G401 (cell line): ENCODE data around the gene MPZL1. TPM values are rescaled to one million over a fixed set of nuclear protein-coding genes. Genes with fewer than 3 reads are reported as not detected.
"Not testable (repeated sequence)": the region's sequence is repeated elsewhere in the genome, so short reads cannot be mapped to it uniquely, and the experiment has no call there.

ENCODE experiments used
- DNase-seq: peaks from one replicate; pipeline ENCODE4 v3.0.0-alpha.2; 2015; ENCODE audit warnings: low spot score
- in situ Hi-C: cut with HindIII; loops from 2 replicates; pipeline ENCODE4 v1.10.0; 2016; ENCODE audit warnings: low sequenced_read_pairs, mixed read lengths
- total RNA-seq: library from RNA; depleted of rRNA; stranded (reverse); fragments of >200 nt; shearing (Covaris generic); gene quantifications from 2 replicates; pipeline ENCODE4 v1.2.3, GENCODE V29; 2014

Gene MPZL1
- total RNA-seq, 1 experiment from 2014 or later = 155 TPM

GRCh38 chr1:167715157-167715999, 6.4 kb upstream of the MPZL1 start:
- DNase-seq = peak; percentile 95
- in situ Hi-C loops = no loop called here

DNA sequence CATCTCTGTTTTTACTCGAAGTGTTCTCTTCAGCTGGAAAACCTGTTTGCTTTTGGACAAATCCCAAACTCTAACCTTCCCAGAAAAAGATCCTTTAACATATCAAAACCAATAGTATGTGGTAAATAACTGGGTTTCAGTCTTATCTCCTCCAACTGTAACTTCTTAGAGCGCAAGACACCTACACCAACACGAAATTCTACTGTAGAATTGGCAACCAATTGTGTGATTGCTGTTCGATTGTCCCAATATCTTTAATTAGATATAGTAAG, 5.8 kb upstream of the MPZL1 start:
- in situ Hi-C loops = no loop called here
- DNase-seq = no peak

GRCh38 chr1:167717351-167717750, 4.4 kb upstream of the MPZL1 start:
- DNase-seq = no peak
- in situ Hi-C loops = no loop called here

DNA sequence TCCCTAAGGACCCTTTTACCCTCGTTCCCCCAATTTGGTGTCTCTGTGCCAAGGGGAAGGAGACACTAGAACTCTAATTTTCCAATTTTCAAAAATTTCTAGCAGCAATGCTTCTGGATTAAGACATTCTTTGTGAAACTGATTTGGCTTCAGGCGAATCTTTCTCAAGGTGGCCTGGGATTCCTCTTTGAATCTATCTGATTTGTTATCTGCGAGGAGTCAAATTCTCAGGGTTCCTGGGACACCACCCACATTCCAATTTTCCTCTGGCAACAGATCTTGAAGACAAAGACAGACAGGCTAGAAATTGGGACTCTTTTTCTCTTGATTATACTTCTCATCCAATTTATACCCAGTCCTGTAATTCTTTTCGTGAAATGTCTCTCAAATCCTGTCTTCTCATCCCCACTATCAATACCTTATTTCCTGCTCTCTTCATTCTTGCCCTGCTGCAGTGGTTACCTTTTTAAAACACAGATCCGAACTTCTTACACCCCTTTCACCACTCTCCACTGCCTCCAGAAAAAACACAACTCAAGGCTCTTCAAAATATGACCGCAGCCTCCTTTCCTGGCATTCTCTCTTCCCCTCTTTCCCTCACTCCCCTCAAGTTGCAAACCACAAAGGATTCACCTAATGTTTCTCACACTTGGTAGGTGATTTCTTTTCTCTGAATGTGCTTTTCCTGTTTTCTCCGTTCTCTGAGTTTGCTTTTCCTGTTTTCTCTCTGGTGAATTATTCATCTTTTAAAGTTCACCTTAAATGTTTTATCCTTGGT, 2.7 kb upstream of the MPZL1 start:
- in situ Hi-C loops = no loop called here
- no peak for DNase-seq

DNA sequence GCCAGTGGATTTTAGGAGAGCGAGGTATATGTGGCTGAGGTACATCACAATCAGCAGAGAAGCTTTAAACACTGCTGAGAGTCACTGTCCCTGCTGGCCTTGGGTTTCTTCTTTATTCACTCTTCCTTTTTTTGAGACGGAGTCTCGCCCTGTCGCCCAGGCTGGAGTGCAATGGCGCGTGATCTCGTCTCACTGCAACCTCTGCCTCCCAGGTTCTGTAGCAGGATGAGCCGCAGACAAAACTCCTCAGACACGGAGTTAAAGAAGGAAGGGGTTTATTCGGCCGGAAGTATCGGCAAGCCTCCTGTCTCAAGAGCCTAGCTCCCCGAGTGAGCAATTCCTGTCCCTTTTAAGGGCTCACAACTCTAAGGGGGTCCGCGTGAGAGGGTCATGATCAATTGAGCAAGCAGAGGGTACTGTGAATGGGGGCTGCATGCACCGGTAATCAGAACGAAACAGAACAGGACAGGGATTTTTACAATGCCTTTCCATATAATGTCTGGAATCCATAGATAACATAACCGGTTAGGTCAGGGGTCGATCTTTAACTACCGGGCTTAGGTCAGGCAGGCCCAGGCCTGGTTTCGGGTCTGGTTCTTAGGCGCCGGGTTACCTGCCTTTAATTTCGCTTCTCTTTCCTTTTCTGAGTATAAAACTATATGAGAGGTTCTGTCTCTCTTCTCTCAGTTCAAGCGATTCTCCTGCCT, 1.9 kb upstream of the MPZL1 start:
- DNase-seq, in situ Hi-C loops: not testable (repeated sequence)

DNA sequence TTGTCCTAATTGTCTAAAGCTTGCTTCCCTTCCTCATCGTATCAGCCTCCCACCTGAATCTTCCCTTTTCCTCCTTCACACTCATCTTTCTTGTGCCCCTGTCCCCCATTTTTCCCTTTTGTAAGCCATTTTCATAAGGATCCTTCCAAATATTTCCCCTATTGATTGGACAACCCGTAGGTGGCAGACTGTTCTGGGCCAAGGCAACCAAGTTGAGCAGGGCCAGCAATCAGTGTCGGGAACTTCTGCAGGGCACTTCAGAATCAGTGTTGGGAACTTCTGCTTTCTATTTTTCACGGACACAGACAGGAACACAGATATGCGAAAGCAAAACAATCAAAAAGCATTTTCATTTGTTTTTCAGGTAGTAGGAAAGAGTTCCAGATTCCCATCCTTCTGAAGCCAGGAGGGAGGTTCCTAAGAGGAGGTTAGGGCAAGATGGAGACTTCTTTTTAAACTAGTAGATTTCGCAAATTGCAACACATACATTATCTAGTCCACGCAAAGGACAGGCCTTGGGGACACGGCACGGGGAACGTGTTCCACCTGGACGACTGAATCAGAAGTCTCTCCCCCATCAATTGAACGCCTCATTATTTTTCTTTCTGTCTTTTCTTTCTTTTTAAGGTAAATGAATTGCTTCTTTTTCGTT, 691 bp upstream of the MPZL1 start:
- DNase-seq = peak; percentile 65
- in situ Hi-C loops = no loop called here

GRCh38 chr1:167722152-167722869, 529 bp downstream of the MPZL1 start:
- in situ Hi-C loops = no loop called here
- DNase-seq = peak; percentile 32

GRCh38 chr1:167722870-167723251, 1.1 kb downstream of the MPZL1 start:
- in situ Hi-C loops = no loop called here
- no peak for DNase-seq

- no peak for DNase-seq
- in situ Hi-C loops = no loop called here
Observed at GRCh38 chr1:167723707-167724323, 2.0 kb downstream of the MPZL1 start.

DNA sequence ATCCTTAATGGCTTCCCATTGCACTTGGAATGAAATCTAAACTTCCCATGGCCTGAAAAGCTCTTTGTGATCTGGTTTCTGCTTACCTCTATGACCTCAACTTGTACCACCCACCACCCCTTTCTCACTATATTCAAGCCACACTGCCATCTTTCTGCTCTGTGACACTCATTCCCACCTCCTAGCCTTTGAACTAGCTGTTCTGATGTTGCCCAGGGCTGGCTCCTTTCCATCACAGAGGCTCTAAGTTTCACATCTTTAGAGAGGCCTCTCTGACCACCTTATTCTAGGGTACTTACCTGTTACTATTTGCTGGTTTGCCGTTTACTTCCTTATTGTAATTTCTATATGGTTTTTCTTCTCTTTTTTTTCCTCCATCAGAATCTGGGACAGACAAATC, 4.2 kb downstream of the MPZL1 start:
- no peak for DNase-seq
- in situ Hi-C loops = no loop called here

- no peak for DNase-seq
- in situ Hi-C loops = no loop called here
Observed at GRCh38 chr1:167728818-167729410, 7.1 kb downstream of the MPZL1 start.

DNA sequence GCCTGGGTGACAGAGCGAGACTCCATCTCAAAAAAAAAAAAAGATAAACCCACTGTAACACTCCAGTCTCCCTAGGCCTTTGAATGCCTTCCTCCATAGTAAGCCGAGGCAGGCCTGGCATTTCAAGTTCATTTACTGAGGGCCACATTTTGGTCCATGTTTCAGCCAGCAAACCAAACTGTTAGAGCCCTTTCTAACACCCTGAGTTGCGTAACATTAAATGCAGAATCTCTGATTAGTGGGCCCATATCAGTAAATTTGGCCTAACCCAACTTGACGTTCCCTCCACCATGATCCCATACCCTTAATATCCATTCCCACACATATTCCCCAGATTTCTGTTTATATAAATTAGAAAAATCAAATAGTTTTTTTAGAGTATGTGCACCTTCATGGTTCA, 12.4 kb downstream of the MPZL1 start:
- no peak for DNase-seq
- in situ Hi-C loops = no loop called here

- in situ Hi-C loops = no loop called here
- DNase-seq = no peak
Observed at GRCh38 chr1:167734841-167735240, 13.1 kb downstream of the MPZL1 start.

DNA sequence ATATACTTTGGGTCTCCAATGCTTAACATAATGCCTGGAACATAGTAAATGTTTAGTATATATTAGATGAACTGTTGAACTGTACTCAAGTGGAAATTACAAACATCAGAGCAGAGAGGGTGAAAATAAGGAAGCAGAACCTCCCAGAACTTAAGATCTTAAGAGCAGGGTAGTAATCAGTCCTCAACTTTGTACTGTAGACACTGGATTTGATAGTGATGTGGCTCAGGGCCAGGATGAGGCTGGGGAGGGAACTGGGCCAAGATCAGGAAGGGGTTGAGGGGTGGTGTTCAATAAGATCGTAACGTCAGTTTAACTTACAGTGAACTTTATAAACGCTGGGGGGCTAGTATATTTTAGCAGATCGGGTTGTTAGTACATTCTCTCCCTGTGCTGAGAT, 15.4 kb downstream of the MPZL1 start:
- in situ Hi-C loops = no loop called here
- DNase-seq = no peak

DNA sequence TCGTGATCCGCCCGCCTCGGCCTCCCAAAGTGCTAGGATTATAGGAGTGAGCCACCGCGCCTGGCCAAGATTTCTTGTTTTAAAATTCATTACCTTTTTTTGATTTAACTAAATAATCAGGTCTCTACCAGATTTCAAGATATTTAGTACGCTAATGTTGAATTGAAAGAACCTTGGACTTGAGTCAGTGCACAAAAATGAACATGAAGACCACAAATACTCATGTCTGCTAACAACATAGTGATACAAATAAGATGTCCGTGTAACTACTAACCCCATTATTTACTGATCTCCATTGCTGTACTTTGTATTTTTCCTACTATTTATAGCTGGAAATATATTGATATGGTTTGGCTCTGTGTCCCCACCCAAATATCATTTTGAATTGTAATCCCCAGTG, 16.4 kb downstream of the MPZL1 start:
- no peak for DNase-seq
- in situ Hi-C loops = no loop called here

GRCh38 chr1:167739752-167740151, 18.0 kb downstream of the MPZL1 start:
- DNase-seq = no peak
- in situ Hi-C loops = no loop called here

GRCh38 chr1:167741103-167741502, 19.3 kb downstream of the MPZL1 start:
- in situ Hi-C loops, DNase-seq: not testable (repeated sequence)

DNA sequence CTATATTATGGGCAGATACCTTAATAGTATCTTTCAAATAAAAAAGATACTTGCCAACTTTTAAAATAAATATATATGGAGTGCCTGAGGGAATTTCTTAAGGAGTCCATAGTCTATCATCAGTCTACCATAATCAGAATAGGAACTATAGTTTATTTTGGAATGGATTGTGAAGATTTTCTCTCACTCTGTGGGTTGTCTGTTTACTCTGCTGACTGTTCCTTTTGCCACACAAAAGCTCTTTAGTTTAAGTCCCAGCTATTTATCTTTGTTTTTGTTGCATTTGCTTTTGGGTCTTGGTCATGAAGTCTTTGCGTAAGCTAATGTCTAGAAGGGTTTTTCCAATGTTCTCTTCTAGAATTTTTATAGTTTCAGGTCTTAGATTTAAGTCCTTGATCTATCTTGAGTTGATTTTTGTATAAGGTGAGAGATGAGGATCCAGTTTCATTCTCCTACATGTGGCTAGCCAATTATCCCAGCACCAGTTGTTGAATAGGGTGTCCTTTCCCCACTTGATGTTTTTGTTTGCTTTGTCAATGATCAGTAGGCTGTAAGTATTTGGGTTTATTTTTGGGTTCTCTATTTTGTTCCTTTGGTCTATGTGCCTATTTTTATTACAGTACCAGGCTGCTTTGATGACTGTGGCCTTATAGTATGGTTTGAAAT, 20.7 kb downstream of the MPZL1 start:
- DNase-seq, in situ Hi-C loops: not testable (repeated sequence)
